GM08714 (cell line): ENCODE measurements around the gene RAB36.

Experiments
- H3K4me3 ChIP-seq: fragments of 200-500 bp; sonication (Bioruptor generic); 2 replicates; pipeline ENCODE4 v1.5.1; 2014; ENCODE audit warnings: mild to moderate bottlenecking, low read length, inconsistent platforms
- ZNF274 ChIP-seq: IDR thresholded peaks from 2 replicates; pipeline ENCODE4 v1.6.1; 2012; ENCODE audit warnings: mild to moderate bottlenecking, low read depth, low read length

RAB36 gene

GRCh38 chr22:23144932-23145877, at the start of gene RAB36:
TSS of gene RAB36 (plus strand) at chr22:23145477. CDS start at chr22:23146617, 1,140 bp downstream.
- H3K4me3 ChIP-seq, result 0 out of 2 replicates have a peak within 1 kb of the TSS, but pooled peaks have one; percentile 3
- no peak for TF ChIP-seq ZNF274

- no peak overlapping the region for H3K4me3 ChIP-seq
Measured at GRCh38 chr22:23095733-23096342, 49.4 kb upstream of the RAB36 start.

GRCh38 chr22:23097412-23098229, 47.7 kb upstream of the RAB36 start:
- no peak for TF ChIP-seq ZNF274
- no peak overlapping the region for H3K4me3 ChIP-seq

More at GRCh38 chr22:23095733-23096342, 49.4 kb upstream of the RAB36 start:
- TF ChIP-seq ZNF274, result no peak

- H3K4me3 ChIP-seq, result no peak overlapping the region
- no peak for TF ChIP-seq ZNF274
Measured at GRCh38 chr22:23098230-23098705, 47.0 kb upstream of the RAB36 start.

- no peak overlapping the region for H3K4me3 ChIP-seq
- TF ChIP-seq ZNF274, result no peak
Measured at GRCh38 chr22:23098718-23099530, 46.4 kb upstream of the RAB36 start.

GRCh38 chr22:23099531-23099804, 45.8 kb upstream of the RAB36 start:
- no peak for TF ChIP-seq ZNF274
- H3K4me3 ChIP-seq, result no peak overlapping the region

GRCh38 chr22:23100124-23100801, 45.0 kb upstream of the RAB36 start:
- H3K4me3 ChIP-seq, result no peak overlapping the region
- no peak for TF ChIP-seq ZNF274

GRCh38 chr22:23101524-23101923, 43.8 kb upstream of the RAB36 start:
- H3K4me3 ChIP-seq, result no peak overlapping the region
- TF ChIP-seq ZNF274, result no peak

GRCh38 chr22:23102002-23102655, 43.1 kb upstream of the RAB36 start:
- TF ChIP-seq ZNF274, result no peak
- no peak overlapping the region for H3K4me3 ChIP-seq

GRCh38 chr22:23102776-23103175, 42.5 kb upstream of the RAB36 start:
- TF ChIP-seq ZNF274, result no peak
- no peak overlapping the region for H3K4me3 ChIP-seq

- no peak for TF ChIP-seq ZNF274
- H3K4me3 ChIP-seq, result no peak overlapping the region
Measured at GRCh38 chr22:23103199-23103954, 41.9 kb upstream of the RAB36 start.
